Measurements from ENCODE around the gene MSI2.

DNA sequence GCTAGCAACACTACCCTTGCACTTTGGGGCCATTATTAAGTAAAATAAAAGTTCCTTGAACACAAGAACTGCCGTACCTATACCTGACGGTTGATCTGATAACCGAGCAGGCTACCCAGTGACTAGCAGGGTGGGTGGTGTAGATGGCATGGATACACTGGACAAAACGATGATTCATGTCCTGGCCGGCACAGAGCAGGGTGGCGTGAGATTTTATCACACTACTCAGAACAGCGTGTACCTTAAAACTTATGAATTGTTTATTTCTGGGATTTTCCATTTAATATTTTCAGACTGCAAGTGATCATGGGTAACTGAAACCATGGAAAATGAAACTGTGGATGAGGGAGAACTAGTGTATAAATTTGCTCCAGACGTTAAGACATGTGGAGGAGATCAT is 41.0 kb upstream of the MSI2 start:
- TF ChIP-seq, protein P1, sequence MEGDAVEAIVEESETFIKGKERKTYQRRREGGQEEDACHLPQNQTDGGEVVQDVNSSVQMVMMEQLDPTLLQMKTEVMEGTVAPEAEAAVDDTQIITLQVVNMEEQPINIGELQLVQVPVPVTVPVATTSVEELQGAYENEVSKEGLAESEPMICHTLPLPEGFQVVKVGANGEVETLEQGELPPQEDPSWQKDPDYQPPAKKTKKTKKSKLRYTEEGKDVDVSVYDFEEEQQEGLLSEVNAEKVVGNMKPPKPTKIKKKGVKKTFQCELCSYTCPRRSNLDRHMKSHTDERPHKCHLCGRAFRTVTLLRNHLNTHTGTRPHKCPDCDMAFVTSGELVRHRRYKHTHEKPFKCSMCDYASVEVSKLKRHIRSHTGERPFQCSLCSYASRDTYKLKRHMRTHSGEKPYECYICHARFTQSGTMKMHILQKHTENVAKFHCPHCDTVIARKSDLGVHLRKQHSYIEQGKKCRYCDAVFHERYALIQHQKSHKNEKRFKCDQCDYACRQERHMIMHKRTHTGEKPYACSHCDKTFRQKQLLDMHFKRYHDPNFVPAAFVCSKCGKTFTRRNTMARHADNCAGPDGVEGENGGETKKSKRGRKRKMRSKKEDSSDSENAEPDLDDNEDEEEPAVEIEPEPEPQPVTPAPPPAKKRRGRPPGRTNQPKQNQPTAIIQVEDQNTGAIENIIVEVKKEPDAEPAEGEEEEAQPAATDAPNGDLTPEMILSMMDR (IDR thresholded peaks at IDR 0.05; ENCODE audit: insufficient read depth, low read depth, low read length): no peak
- no peak for TF ChIP-seq EZH2 (IDR thresholded peaks at IDR 0.05; ENCODE audit: insufficient read depth, low read length)
